OCI-M1 (cell line): ENCODE measurements around the gene KLF4.

Experiments
- DNase-seq: peaks from one replicate; lab custom pipeline; 2025; lab: John Stamatoyannopoulos, UW

Gene KLF4

DNA sequence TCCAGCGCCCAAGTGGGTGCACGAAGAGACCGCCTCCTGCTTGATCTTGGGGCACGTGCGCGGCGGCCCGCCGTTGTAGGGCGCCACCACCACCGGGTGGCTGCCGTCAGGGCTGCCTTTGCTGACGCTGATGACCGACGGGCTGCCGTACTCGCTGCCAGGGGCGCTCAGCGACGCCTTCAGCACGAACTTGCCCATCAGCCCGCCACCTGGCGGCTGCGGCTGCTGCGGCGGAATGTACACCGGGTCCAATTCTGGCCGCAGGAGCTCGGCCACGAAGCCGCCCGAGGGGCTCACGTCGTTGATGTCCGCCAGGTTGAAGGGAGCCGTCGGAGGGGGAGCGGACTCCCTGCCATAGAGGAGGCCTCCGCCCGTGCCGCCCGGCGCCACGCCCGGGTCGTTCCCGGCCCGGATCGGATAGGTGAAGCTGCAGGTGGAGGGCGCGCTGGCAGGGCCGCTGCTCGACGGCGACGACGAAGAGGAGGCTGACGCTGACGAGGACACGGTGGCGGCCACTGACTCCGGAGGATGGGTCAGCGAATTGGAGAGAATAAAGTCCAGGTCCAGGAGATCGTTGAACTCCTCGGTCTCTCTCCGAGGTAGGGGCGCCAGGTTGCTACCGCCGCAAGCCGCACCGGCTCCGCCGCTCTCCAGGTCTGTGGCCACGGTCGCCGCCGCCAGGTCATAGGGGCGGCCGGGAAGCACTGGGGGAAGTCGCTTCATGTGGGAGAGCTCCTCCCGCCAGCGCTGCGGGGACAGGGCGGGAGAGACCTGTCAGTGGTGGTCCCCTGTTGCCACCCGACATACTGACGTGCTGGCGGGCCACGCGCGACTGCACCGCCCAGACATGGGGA, 1.8 kb downstream of the KLF4 start:
- DNase-seq = no peak

DNA sequence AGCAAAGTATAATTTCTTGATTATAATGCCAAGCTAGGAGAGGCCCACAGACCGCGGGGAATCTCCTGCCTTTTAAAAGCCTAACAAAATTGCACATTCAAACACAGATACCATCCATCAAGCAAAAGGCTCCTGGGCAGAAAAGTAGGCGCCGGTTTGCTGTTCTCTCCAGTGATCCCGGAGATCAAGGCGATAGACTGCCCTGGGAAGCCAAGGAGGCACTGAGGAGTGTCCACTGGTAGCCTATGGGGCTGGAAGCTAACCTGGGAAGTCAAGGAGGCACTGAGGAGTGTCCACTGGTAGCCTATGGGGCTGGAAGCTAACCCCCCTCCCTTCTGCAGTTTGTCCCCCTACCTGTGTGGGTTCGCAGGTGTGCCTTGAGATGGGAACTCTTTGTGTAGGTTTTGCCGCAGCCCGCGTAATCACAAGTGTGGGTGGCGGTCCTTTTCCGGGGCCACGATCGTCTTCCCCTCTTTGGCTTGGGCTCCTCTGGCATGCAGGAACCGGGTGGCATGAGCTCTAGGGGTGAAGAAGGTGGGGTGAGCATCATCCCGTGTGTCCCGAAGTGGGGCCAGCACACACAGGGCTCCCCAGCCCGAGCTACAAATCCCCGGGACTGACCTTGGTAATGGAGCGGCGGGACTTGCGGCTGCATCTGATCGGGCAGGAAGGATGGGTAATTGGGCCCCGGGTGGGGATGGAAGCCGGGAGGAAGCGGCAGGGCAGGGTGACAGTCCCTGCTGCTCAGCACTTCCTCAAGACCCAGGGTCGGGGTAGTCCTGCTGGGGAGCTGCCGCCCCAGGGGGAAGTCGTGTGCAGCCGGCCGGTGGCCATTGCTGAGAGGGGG, 2.7 kb downstream of the KLF4 start:
- no peak for DNase-seq

DNA sequence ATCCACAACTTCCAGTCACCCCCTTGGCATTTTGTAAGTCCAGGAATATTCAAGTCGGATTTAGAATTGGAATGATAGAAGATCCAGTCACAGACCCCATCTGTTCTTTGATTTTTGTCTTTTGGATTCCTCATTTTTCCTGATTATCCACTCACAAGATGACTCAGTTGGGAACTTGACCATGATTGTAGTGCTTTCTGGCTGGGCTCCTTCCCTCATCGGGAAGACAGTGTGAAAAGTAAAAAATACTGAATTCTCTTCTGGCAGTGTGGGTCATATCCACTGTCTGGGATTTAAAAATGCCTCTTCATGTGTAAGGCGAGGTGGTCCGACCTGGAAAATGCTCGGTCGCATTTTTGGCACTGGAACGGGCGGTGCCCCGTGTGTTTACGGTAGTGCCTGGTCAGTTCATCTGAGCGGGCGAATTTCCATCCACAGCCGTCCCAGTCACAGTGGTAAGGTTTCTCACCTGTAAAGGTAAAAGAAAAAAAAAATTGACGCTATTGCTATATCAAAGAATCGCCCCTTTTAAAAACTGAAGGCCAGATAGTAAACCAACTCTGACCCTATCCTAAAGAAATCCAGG, 4.0 kb downstream of the KLF4 start:
- no peak for DNase-seq

DNA sequence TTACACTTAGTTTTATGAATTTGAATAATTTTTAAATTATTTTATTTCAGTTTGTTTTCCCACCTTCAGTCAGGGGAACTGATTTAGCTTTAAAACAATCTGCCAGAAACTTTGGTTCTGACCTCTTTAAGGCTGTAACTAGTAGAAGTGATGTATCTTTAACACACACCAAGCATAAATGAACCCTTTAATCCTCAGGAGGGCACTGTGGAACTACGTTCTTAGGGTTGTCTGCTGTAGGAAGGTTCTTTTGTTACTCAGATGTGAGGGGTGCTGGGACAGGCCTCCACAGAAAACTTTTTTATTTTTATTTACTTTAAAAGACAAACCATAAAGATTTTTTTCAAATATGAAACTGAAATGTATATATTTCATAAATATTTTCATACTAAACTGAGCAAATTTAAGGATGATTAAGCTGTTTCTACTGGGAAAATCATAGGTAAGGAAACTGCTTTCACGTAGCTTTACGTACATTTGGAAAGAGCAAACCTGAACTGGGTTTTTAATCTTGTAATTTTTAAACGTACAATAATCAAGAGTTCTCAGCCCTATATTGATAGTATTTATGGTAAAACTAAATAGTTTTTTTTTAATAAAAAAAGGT, 5.3 kb downstream of the KLF4 start:
- peak; percentile 81 for DNase-seq

DNA sequence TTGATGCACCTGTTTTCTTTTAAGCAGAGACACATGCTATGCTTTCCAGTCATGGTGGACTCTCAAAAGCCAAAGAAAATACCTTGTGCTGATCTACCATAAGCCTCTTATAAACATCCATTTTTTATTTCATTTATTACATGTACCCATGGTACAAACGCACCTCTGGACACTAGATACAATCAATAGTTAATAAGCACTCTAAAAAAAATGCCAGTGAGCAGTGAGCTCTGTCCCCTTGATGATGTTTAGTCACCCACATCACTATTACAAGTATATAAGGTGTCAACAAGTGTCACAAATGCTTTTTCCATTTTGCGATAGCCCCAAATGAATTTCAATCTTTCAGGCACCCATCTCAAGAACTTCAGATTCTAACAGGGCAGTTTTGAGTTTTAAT, 5.9 kb downstream of the KLF4 start:
- no peak for DNase-seq

DNA sequence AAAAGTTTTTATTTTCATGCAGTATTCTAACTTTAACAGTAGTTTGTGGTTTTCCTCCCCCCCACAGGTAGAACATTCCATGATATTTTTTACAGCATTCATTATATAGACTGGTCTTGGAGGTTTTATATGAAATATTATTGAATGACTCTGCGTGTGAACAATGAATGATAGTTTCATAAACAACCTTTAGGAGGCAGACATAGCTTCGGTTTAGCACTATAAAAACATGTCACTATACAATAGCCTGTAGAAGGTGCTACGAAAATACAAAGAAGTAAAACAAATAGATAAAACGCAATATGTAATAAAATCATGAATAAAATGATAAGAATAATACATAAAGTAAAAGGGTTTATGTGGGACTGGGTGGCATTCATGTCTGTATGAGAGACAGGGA, 8.5 kb downstream of the KLF4 start:
- peak; percentile 65 for DNase-seq

DNA sequence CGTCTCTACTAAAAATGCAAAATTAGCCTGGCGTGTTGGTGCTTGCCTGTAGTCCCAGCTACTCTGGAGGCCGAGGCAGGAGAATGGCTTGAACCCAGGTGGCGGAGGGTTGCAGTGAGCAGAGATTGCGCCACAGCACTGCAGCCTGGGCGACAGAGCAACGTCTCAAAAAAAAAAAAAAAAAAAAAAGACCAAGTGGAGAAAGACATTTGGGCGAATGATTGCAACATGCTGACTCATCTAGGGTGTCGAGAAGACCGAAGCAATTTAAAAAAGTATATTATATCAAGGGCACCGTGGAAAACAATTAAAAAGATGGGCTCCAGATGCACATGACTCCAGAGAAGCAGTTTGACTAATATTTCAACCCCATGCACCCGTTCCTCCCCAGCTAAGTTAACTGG, 9.2 kb downstream of the KLF4 start:
- peak; percentile 80 for DNase-seq

DNA sequence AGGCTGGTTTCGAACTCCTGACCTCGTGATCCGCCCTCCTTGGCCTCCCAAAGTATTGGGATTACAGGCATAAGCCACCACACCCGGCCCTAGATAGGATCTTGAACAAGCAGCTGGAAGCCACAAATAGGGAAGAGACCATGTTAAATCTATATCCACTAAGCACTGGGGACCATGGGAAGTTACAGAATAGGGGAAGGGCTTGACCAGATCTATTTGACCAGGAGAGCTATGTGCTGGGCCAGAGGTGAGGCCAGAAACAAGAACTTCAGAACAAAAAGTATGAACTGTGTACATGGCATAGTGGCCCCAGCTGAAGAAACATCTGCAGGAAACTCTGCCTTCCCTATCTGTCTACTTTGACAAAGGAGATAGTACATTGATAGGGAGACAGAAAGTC, 10.8 kb downstream of the KLF4 start:
- DNase-seq = peak; percentile 25

DNA sequence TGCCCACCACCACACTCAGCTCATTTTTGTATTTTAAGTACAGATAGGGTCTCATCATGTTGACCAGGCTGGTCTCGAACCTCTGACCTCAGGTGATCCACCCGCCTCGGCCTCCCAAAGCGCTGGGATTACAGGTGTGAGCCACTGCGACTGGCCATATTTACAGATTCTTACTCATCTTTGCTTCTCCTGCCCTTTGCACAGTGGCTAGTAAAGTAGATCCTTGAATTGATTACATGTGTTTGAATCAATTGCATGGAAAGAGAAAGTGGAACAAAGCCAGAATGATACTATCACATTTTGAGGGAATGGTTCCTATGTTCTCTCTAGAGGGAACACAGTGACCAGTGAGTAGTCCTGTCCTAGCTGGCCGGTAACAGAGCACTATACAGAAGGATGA, 15.4 kb downstream of the KLF4 start:
- DNase-seq = no peak

DNA sequence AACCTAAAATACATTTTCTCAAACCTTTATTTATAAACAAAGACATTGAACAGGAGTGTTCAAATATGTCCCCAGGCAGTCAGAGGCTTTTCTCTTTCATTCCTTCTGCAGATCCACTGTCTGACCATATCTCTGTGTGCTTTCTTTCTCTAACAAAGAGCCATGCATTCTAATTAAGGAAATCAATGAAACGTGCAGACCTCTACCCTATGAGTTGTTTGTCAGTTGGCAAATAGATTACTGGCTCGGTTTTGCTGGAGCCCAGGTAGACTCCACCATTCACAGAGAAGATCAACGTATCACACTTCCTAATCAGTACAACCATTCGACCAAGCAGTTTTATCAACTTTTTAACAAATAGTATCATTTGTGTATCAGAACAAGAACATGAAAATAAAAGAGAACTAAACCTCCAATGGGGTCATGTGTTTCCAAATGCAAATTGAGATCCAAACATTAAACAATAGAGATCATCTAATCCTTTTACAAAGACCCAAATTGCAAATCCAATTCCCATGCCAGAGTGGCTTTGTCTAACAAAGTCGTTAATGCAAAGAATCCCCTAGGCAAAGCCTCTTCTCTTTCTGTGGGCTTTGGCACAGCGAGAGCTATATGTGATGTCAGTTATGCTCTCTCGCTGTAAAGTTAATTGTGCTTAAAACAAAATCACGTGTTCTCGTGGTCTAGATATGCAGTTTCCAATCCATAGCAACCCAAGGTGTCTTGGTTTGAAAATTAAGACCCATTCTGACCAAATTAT, 16.8 kb downstream of the KLF4 start:
- DNase-seq = no peak

DNA sequence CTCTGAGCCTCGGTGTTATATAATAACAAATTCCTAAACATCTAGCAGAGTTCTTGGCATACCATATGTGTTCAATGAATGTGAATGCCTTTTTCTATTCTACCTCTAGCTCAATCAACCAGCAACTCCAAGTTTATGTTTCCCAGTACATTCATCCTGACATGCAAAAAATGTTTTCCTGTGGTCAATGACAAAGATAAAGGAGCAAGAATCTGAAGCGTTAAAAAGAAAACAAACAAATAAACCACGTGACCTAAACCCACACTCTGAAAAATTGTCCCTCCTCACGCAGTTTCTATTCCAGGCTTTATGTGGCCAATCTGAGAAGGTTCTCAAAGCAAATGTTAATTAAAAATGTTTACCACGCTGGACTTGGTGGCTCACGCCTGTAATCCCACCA, 18.0 kb downstream of the KLF4 start:
- DNase-seq = no peak

DNA sequence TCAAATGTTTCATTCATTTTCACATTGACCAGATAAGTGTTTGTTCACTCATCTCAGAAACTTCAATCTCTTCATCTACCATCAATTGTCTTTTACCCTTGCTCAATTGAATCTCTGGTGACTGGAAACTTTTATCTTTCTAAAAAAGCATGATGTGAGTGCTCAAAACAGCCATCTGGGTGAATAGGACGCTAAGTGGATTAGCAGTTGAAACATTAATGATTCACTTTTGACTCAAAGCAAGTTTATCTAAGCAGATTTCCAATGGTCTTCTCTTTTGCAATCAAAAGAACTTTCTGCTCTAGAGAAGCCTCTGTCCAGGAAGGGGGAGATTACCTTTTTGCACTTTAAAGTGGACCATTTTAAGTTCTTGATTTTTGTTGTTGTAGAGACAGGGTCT, 22.2 kb downstream of the KLF4 start:
- DNase-seq = no peak

DNA sequence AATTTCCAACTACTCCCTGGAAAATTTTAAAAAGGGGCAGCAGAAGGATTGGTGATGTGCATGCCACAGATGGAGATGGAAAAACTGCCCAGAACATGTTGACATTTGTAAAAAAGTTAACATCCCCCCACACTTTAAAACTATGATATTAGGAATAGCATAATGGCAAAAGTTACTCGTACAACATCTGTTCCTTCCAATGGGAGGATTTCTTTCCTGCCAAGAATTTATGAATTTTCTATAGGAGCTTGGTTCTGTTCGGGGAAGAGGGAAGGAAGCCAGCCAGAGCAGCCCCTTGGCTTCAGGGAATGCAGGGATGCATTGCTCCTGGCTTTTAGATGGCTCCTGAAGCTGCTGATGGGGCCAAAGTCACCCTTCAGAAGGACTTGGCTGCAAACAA, 22.7 kb downstream of the KLF4 start:
- DNase-seq = no peak

DNA sequence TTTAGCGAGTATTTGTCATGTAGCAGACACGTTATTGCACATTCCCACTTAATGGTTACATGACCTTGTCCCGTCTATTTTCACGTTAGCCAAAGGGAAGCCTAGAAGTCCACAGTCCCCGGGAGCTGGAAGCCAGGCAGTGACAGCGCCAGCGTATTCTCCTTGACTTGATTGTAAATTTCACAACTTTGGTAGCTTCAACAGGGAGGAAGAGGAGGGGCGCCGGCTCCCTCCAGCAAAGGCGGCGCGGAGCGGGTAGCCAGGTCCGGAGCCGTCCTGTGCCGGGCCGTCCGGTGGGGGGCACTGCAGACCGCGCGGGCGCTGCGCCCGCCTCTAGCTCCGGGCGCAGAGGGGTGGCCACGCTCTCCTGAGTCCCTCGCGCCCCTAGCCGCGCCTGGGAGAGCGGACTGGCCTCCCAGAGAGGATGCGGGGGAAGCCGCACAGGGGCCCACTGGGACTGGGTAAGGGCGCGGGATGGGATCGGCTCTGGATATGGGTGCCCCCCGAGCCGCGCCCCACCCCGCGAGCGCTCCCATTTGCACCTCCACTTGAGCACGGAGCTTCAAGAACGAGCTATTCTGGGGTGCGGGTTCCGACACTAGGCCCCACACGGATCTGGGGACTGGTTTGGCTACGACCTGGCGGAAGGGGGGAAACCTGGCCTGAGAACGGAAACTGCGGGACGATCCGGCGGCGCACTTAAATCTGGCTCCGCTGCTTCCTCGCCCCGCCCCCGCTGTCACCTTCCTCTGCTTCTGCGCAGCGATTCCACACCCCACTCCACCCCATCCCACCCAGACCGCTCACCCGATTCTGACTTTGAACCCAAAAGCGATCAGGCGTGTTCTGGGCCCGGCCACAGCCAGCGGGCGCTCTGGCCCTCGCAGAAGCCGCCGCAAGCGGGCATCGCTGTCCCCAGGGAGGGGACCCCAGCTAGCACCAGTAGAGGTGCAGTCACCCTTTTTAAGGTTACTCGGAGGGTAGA, 23.8 kb downstream of the KLF4 start:
- DNase-seq = no peak

DNA sequence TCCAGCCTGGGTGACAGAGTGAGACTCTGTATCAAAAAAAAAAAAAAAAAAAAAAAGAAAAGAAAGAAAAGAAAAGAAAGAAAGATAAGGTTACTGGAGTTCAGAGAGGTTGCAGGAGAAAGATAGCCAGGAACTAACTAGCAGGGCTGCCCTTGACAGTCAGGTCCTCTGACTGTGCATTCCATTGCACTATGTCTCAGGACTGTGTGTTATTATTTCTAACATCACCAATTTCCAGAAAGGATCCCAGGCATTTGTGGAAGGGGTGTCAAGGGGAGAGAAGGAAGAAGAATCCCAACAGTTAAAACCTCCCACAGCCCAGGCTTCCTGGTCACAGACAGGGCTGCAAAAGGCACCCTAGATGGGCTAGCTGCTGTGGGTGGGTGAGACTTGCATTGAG, 25.1 kb downstream of the KLF4 start:
- no peak for DNase-seq

DNA sequence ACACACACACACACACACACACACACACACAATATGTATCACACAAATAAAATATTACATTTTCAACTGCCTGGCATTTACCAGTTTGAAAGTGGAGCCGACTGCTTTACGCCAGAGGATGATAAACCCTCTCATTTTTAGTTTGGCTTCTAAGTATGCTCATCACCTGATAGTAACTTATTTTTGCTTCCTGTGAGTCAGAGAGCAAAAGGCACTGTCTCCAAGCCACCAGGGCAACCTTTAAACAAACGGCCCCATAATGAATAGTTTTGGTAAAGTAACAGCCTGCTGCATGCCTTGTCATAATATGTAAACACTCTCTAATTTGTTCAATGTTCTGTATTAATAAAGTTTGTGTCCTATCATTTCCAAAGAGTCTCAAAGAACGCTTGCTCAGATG, 26.9 kb downstream of the KLF4 start:
- DNase-seq = no peak

DNA sequence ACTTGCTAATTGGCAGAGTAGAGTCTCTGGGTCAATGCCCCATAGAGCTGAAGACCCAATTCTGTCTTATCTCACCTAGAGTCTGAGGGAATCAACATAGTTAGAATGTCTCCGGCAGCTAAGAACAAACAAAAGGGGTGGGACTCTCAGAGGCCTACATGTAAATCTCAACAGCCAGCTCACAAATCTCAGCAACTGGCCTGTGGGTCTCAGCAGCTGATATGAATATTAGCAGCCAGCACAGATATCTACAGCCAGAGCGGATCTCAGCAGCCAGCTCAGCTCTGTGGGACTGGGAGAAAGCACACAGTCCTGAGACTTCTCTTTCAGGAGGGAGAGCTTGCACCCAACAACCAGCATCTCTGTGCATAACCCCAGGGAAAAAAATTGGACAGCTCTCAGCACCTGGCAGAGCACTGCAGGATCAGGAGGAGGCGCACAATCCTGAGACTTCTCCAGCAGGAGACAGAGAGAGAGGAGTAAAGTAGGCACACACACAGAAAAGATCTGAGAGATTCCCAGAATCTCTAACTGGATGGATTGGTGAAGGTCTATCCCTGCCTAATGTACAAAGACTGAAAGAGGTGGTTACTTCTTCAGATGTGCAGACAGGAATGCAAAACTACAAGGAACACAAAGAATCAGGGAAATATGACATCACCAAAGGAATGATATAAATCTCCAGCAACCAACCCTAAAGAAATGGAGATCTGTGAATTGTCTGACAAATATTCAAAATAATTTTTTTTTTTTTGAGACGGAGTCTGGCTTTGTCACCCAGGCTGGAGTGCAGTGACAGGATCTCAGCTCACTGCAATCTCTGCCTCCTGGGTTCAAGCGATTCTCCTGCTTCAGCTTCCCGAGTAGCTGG, 29.2 kb downstream of the KLF4 start:
- DNase-seq = no peak

DNA sequence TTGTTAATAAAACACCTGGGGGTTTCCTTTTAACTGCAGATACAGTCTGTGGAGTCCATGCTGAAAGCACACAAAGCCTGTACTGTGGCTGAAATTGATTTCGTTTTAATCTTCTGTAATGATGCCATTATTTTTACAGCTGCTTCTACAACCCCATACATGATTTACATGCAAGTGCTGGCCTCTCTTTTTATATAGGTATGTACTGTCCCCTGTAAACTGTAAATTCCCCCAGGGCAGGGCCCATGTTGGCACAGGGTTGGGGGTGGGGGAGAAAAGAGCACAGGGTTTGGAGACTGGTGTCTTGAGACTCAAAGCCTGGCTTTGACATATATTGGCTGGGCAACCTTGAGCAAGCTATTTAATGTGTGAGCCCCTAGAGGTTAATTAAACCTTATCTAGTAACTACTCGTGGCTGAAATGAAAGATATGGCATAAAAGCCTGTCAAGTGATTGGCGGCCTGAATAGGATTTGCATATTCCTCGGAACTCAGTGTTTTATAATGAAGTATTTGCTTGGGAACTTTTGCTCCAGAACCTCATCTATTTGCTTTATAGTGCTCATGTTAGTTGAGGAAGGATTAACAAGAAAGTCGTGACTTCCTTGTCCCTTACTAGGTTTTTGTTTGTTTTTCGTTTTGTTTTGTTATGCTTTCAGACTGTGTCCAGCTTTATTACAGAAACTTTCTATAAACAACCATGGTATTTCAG, 34.0 kb downstream of the KLF4 start:
- no peak for DNase-seq

DNA sequence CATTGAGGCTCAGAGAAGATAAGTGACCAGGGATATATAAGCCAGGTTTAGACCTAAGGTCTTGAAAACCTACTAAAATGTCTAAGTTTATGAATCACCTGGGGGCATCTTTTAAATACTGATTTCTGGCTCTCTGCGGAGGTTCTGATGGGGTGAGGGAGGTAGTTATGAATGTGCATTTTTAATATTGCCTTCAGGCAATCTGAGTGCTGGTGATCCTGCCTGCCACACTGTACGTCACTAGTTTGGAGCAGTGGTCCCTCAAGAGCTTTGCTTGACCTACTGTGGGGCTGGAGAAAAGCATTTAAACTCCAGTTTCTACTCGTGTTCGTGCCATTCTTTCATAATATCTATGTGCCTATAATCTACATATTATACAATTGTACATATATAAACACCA, 36.1 kb downstream of the KLF4 start:
- DNase-seq = no peak
